ENCODE measurements around the gene KLK7. TPM values are rescaled to one million over a fixed set of nuclear protein-coding genes. Genes with fewer than 3 reads are reported as not detected.

Gene KLK7
- total RNA-seq, 6 donors from 2014 or later = 0.30 to 1.1 TPM; not detected in 4

GRCh38 chr19:50979758-50980157 lies 4.0 kb downstream of the KLK7 start:
- Histone ChIP-seq H3K9me3 (no peaks in the 10 kb centered on the region), H3K36me3 (no peaks in the 10 kb centered on the region), H3K4me3 (no peak overlapping the region), H3K27me3 (no peaks in the 10 kb centered on the region), H3K4me1 (no peaks in the 10 kb centered on the region), H3K27ac (no peak overlapping the region)
- ATAC-seq (ENCODE audit: low FRiP score in 2 of 2) (no peak), DNase-seq (no peak)
- WGBS, 2 donors = 37 to 40% methylated on average over 7 of the region's 8 CpGs
- TF ChIP-seq EP300 (IDR thresholded peaks at IDR 0.05) = no peak
- TF ChIP-seq POLR2AphosphoS5 (IDR thresholded peaks at IDR 0.05) = no peak
- no peak for TF ChIP-seq CTCF (IDR thresholded peaks at IDR 0.05)
- no peak for TF ChIP-seq POLR2A (IDR thresholded peaks at IDR 0.05)

GRCh38 chr19:50978772-50979390 lies 4.8 kb downstream of the KLK7 start:
- H3K4me3 ChIP-seq = no peak overlapping the region
- DNase-seq (no peak), ATAC-seq (ENCODE audit: low FRiP score in 2 of 2) (no peak)
- H3K36me3 ChIP-seq = no peaks in the 10 kb centered on the region
- no peaks in the 10 kb centered on the region for H3K4me1 ChIP-seq
- TF ChIP-seq CTCF (IDR thresholded peaks at IDR 0.05) (no peak), POLR2A (IDR thresholded peaks at IDR 0.05) (no peak), POLR2AphosphoS5 (IDR thresholded peaks at IDR 0.05) (no peak), EP300 (IDR thresholded peaks at IDR 0.05) (no peak)
- no peaks in the 10 kb centered on the region for H3K27me3 ChIP-seq
- no peak overlapping the region for H3K27ac ChIP-seq
- no peaks in the 10 kb centered on the region for H3K9me3 ChIP-seq
- WGBS, 2 donors = 73 to 74% methylated on average over 5 of the region's 5 CpGs

GRCh38 chr19:50977626-50978025 lies 6.1 kb downstream of the KLK7 start:
- no peak for DNase-seq
- Histone ChIP-seq H3K4me1 (no peaks in the 10 kb centered on the region), H3K27ac (no peak overlapping the region), H3K27me3 (no peaks in the 10 kb centered on the region), H3K4me3 (no peak overlapping the region), H3K9me3 (no peaks in the 10 kb centered on the region), H3K36me3 (no peaks in the 10 kb centered on the region)
- WGBS, 2 donors = 76 to 78% methylated on average over 4 of the region's 4 CpGs
- ATAC-seq (ENCODE audit: low FRiP score in 2 of 2) = no peak
- TF ChIP-seq CTCF (IDR thresholded peaks at IDR 0.05) = no peak
- no peak for TF ChIP-seq POLR2A (IDR thresholded peaks at IDR 0.05)
- no peak for TF ChIP-seq POLR2AphosphoS5 (IDR thresholded peaks at IDR 0.05)
- no peak for TF ChIP-seq EP300 (IDR thresholded peaks at IDR 0.05)

GRCh38 chr19:50975766-50976165 lies 8.0 kb downstream of the KLK7 start:
- H3K27me3 ChIP-seq = no peaks in the 10 kb centered on the region
- no peaks in the 10 kb centered on the region for H3K9me3 ChIP-seq
- 15 to 23% methylated on average over 8 of the region's 8 CpGs for WGBS, 2 donors
- H3K4me3 ChIP-seq = no peak overlapping the region
- DNase-seq (peak in 1 of 2 donors; percentile 45), ATAC-seq (ENCODE audit: low FRiP score in 2 of 2) (peak in 1 of 2 donors; percentile 45)
- no peak overlapping the region for H3K27ac ChIP-seq
- H3K36me3 ChIP-seq = no peaks in the 10 kb centered on the region
- H3K4me1 ChIP-seq = no peaks in the 10 kb centered on the region
- no peak for TF ChIP-seq CTCF (IDR thresholded peaks at IDR 0.05)
